BJ (cell line): ENCODE measurements around the gene ZFAND5. TPM values are rescaled to one million over a fixed set of nuclear protein-coding genes. Genes with fewer than 3 reads are reported as not detected.

Experiments
- CTCF ChIA-PET: fragments of 350-600 bp; formaldehyde crosslinking; extraction: SDS; loops from one replicate; lab custom pipeline; 2021; ENCODE audit warnings: antibody characterized with exemption, inconsistent platforms; lab: Yijun Ruan, JAX
- POLR2A ChIA-PET: fragments of 300-600 bp; sonication (Branson Sonifier 250); formaldehyde crosslinking; extraction: SDS; loops from one replicate; lab custom pipeline; 2021; ENCODE audit warnings: antibody characterized with exemption; lab: Charles Lee
- DNase-seq: peaks from one replicate; pipeline ENCODE4 v3.0.0-alpha.2; 2011; ENCODE audit warnings: low read depth
- H3K27me3 ChIP-seq: 2 replicates; pipeline ENCODE4 v1.6.0; 2011; ENCODE audit warnings: low read length; ENCODE audit not compliant: control insufficient read depth, insufficient read depth
- H3K36me3 ChIP-seq: 2 replicates; pipeline ENCODE4 v1.5.1; 2011; ENCODE audit warnings: low read length; ENCODE audit not compliant: control insufficient read depth, insufficient read depth
- H3K4me3 ChIP-seq: 2 replicates; pipeline ENCODE4 v1.5.1; 2011; ENCODE audit warnings: low read depth, mild to moderate bottlenecking, control low read depth, low read length
- polyA plus RNA-seq: library from polyadenylated mRNA; depleted of rRNA; stranded (reverse); fragments of >200 nt; gene quantifications from 2 replicates; pipeline ENCODE4 v1.2.3, GENCODE V29; 2011
- TF ChIP-seq, protein P1 (sequence below): IDR thresholded peaks from 2 replicates; pipeline ENCODE4 v1.5.1; 2011; ENCODE audit warnings: low read depth, mild to moderate bottlenecking, control low read depth, inconsistent platforms, low read length, moderate library complexity; ENCODE audit not compliant: insufficient read depth

The ZFAND5 gene
- polyA plus RNA-seq, 1 experiment: 172 TPM

DNA sequence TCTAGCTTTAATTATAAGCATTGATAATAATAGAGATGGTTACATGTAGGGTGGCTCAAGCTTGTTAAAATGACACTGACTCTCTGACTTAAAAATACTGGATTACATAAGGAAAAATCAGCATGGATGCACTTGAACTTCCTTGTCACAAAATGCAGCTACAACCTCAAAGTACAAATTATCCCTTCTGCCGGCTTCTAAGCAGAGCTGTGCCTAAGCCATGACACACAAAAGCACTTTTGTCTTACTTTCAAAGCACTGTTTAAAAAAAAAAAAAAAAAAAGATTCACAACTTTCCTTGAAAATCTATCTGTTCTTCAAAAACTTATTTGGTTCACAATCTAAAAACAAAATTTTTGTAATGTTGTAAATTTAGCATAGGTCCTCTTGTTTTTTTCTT lies 36.4 kb upstream of the ZFAND5 start:
- ChIA-PET POLR2A (no interaction called here), CTCF (no interaction called here)
- H3K36me3 ChIP-seq: no peaks in the 10 kb centered on the region
- no peak overlapping the region for H3K4me3 ChIP-seq
- H3K27me3 ChIP-seq: no peaks in the 10 kb centered on the region
- no peak for DNase-seq
- TF ChIP-seq, protein P1, sequence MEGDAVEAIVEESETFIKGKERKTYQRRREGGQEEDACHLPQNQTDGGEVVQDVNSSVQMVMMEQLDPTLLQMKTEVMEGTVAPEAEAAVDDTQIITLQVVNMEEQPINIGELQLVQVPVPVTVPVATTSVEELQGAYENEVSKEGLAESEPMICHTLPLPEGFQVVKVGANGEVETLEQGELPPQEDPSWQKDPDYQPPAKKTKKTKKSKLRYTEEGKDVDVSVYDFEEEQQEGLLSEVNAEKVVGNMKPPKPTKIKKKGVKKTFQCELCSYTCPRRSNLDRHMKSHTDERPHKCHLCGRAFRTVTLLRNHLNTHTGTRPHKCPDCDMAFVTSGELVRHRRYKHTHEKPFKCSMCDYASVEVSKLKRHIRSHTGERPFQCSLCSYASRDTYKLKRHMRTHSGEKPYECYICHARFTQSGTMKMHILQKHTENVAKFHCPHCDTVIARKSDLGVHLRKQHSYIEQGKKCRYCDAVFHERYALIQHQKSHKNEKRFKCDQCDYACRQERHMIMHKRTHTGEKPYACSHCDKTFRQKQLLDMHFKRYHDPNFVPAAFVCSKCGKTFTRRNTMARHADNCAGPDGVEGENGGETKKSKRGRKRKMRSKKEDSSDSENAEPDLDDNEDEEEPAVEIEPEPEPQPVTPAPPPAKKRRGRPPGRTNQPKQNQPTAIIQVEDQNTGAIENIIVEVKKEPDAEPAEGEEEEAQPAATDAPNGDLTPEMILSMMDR: no peak

DNA sequence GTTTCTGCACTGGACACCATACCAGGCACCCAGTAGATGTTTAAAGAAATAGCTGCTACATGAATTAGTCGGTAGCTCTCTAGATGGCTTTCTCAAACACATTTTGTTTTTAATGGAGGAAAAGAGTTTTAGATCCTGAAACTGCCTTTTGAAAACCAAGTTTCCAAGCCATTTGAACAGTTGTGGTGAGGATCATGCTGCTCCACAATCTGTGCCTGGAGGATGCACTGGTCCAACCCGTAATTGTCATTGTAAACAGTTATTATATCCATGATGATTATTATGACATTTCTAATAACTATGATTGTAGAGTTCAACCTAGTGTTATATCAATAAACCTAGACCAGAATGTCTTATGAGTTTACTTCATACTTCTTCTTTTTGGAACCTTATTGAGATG lies 35.9 kb upstream of the ZFAND5 start:
- Histone ChIP-seq H3K27me3 (no peaks in the 10 kb centered on the region), H3K4me3 (no peak overlapping the region), H3K36me3 (no peaks in the 10 kb centered on the region)
- CTCF ChIA-PET: no interaction called here
- no peak for DNase-seq
- POLR2A ChIA-PET: no interaction called here
- TF ChIP-seq, protein P1: no peak

DNA sequence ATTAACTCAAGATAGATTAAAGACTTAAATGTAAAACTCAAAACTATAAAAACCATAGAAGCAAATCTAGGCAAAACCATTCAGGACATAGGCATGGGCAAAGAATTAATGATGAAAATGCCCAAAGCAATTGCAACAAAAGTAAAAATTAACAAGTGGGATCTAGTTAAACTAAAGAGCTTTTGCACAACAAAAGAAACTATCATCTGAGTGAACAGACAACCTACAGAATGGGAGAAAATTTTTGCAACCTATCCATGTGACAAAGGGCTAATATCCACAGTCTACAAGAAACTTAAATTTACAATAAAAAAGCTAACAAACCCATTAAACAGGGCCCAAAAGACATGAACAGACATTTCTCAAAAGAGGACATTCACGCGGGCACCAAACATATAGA lies 34.4 kb upstream of the ZFAND5 start:
- TF ChIP-seq, protein P1: no peak
- ChIA-PET CTCF (no interaction called here), POLR2A (no interaction called here)
- DNase-seq: no peak
- H3K36me3 ChIP-seq: no peaks in the 10 kb centered on the region
- H3K27me3 ChIP-seq: no peaks in the 10 kb centered on the region
- no peak overlapping the region for H3K4me3 ChIP-seq

DNA sequence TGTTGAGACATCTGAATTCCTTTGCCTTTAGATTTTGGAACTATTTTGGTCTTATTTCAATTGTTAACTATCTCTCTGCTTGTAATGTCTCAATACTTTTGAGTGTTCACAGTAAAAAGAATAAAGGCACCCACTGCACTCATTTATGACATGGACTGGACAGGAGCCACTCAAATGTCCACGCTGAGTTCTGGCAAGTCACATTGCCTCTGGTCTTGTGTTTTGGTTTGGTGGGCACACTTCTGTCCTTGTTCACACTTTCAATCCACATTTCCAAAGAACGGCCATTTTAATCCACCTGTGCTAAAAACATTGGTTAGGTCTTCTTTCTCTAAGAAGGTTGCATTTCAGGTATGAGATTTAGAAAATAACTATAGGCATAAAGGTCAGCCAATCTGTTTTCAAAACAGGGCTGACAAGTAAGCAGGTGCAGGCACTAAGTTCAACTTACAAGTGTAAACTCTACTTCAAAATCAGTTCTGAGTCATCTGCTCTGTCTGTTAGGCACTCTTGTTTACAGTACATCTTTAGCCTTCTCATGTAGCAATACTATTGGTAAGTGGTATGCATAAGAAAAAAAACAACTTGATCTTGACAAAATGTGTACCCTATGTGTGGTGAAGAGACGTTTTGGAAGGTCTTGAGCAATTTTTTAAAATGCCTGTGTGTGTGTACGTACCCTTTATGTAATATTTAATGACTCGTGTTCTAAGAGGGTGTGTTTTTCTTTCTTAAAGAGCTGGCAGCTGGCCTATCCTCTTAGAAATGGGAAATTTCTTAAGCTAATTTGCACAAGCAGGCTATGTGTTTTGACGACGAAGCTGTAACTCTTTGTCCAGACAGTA lies 31.5 kb upstream of the ZFAND5 start:
- H3K4me3 ChIP-seq: no peak overlapping the region
- no peaks in the 10 kb centered on the region for H3K36me3 ChIP-seq
- TF ChIP-seq, protein P1: no peak
- peak; percentile 39 for DNase-seq
- no peaks in the 10 kb centered on the region for H3K27me3 ChIP-seq
- ChIA-PET POLR2A (interaction anchor here (0.6 to 0.7 kb wide), 2 partner anchors 45 to 1908 kb away, joined by 3 to 6 read pairs; no protein-coding TSS in a partner anchor), CTCF (interaction anchor here (0.6 kb wide), 1 partner anchor 12 kb away, joined by 3 read pairs; no protein-coding TSS in a partner anchor)

DNA sequence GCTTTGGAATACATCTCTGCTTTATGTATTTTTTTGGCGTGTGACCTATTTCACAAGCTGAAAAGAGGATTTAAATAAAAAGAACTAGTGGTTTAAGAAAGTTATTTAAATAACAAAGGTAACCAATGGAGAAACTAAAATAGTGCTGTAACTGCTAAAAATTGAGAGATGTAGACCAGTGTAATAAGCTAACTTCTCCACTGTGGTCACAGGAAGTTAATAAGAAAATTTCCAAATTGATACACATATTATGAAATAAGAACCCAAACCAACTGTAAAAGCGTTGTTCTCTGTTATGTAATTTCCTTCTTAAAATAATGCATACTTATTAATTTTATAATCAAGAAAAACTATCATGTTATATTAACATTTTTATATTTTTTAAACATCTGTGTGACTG lies 29.1 kb upstream of the ZFAND5 start:
- Histone ChIP-seq H3K27me3 (no peaks in the 10 kb centered on the region), H3K4me3 (no peak overlapping the region), H3K36me3 (no peaks in the 10 kb centered on the region)
- CTCF ChIA-PET: no interaction called here
- DNase-seq: no peak
- POLR2A ChIA-PET: no interaction called here
- TF ChIP-seq, protein P1: no peak
